HepG2 (cell line): ENCODE results near the gene LMCD1. TPM values are rescaled to one million over a fixed set of nuclear protein-coding genes. Genes with fewer than 3 reads are reported as not detected.

Source experiments
- AKNA ChIP-seq: sonication (generic); formaldehyde crosslinking; IDR thresholded peaks from 2 replicates; pipeline ENCODE4 v1.4.0; 2020; ENCODE audit warnings: missing genetic modification reagents, borderline replicate concordance
- CREB3 ChIP-seq: sonication (generic); formaldehyde crosslinking; IDR thresholded peaks from 2 replicates; pipeline ENCODE4 v1.5.0; 2020; ENCODE audit warnings: missing genetic modification reagents
- GATAD1 ChIP-seq: IDR thresholded peaks from 2 replicates; pipeline ENCODE4 v1.6.1; 2016; ENCODE audit warnings: missing genetic modification reagents, missing compliant biosample characterization
- ISX ChIP-seq: sonication (generic); formaldehyde crosslinking; conservative IDR thresholded peaks from 2 replicates; pipeline ENCODE4 v1.5.0; 2020; ENCODE audit warnings: missing genetic modification reagents
- KDM6A ChIP-seq: IDR thresholded peaks from 2 replicates; pipeline ENCODE4 v1.6.1; 2016; ENCODE audit warnings: low read depth
- PCBP2 ChIP-seq: fragments of 200-400 bp; formaldehyde crosslinking; optimal IDR thresholded peaks from 2 replicates; pipeline ENCODE3; 2018; ENCODE audit warnings: low read length, low read depth; ENCODE audit not compliant: poor library complexity, severe bottlenecking
- RBM39 ChIP-seq: fragments of 200-400 bp; formaldehyde crosslinking; IDR thresholded peaks from one replicate; pipeline ENCODE4 v1.6.1; 2018; ENCODE audit warnings: antibody characterized with exemption, mild to moderate bottlenecking, low read depth, low read length; ENCODE audit not compliant: poor library complexity, severe bottlenecking
- ZBTB39 ChIP-seq: sonication (generic); formaldehyde crosslinking; IDR thresholded peaks from 2 replicates; pipeline ENCODE4 v1.5.0; 2020; ENCODE audit warnings: missing genetic modification reagents
- ZBTB42 ChIP-seq: sonication (generic); formaldehyde crosslinking; IDR thresholded peaks from 2 replicates; pipeline ENCODE4 v1.5.0; 2020; ENCODE audit warnings: mild to moderate bottlenecking, missing genetic modification reagents
- ZNF253 ChIP-seq: sonication (generic); formaldehyde crosslinking; IDR thresholded peaks from 2 replicates; pipeline ENCODE4 v1.8.0; 2022; ENCODE audit warnings: mild to moderate bottlenecking, missing genetic modification reagents, borderline replicate concordance
- ZNF280B ChIP-seq: sonication (generic); formaldehyde crosslinking; IDR thresholded peaks from 2 replicates; pipeline ENCODE4 v1.5.0; 2020; ENCODE audit warnings: missing genetic modification reagents, mild to moderate bottlenecking, borderline replicate concordance
- ZNF451 ChIP-seq: sonication (generic); formaldehyde crosslinking; IDR thresholded peaks from 2 replicates; pipeline ENCODE4 v1.5.0; 2020; ENCODE audit warnings: mild to moderate bottlenecking, missing genetic modification reagents
- polyA plus RNA-seq, 8 experiments: library from polyadenylated mRNA; depleted of rRNA in 3 of 8; stranded (reverse) in 7 of 8; unstranded in 1 of 8; fragments of >200 nt; fragmentation: Illumina TruSeq in 4 of 8; extraction: Trizol in 4 of 8; gene quantifications; 2 replicates each; pipeline versions ENCODE4 v1.2.1 to v1.2.3, GENCODE V29; 2011 to 2016; ENCODE audit warnings: low read depth in 4 of 8, missing spikeins in 1 of 8, mixed read lengths in 1 of 8; ENCODE audit not compliant: insufficient read depth in 1 of 8
- total RNA-seq, 5 experiments: library from RNA; depleted of rRNA; stranded (reverse); fragments of >200 nt; fragmentation: Illumina TruSeq; extraction: Trizol; gene quantifications; 2 replicates each; pipeline ENCODE4 v1.2.3, GENCODE V29; 2016; ENCODE audit warnings: low read depth in 1 of 5
- TF ChIP-seq, protein P1 (sequence below): sonication (generic); formaldehyde crosslinking; IDR thresholded peaks from 2 replicates; pipeline ENCODE4 v1.5.0; 2020; ENCODE audit warnings: mild to moderate bottlenecking, missing genetic modification reagents, borderline replicate concordance

LMCD1 gene
- total and polyA plus RNA-seq, 2 of the 13 experiments (the other 11 are each of a cell fraction or from before 2014, with no cell fraction given): 6.2 to 7.1 TPM

- TF ChIP-seq, protein P1, sequence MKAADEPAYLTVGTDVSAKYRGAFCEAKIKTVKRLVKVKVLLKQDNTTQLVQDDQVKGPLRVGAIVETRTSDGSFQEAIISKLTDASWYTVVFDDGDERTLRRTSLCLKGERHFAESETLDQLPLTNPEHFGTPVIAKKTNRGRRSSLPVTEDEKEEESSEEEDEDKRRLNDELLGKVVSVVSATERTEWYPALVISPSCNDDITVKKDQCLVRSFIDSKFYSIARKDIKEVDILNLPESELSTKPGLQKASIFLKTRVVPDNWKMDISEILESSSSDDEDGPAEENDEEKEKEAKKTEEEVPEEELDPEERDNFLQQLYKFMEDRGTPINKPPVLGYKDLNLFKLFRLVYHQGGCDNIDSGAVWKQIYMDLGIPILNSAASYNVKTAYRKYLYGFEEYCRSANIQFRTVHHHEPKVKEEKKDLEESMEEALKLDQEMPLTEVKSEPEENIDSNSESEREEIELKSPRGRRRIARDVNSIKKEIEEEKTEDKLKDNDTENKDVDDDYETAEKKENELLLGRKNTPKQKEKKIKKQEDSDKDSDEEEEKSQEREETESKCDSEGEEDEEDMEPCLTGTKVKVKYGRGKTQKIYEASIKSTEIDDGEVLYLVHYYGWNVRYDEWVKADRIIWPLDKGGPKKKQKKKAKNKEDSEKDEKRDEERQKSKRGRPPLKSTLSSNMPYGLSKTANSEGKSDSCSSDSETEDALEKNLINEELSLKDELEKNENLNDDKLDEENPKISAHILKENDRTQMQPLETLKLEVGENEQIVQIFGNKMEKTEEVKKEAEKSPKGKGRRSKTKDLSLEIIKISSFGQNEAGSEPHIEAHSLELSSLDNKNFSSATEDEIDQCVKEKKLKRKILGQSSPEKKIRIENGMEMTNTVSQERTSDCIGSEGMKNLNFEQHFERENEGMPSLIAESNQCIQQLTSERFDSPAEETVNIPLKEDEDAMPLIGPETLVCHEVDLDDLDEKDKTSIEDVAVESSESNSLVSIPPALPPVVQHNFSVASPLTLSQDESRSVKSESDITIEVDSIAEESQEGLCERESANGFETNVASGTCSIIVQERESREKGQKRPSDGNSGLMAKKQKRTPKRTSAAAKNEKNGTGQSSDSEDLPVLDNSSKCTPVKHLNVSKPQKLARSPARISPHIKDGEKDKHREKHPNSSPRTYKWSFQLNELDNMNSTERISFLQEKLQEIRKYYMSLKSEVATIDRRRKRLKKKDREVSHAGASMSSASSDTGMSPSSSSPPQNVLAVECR (CRISPR knock-in tag): no peak; the same call in 1 of the 2 replicates
- TF ChIP-seq KDM6A (CRISPR knock-in tag) (0 out of 2 replicates have a peak, but pooled peaks have one; percentile 35), ISX (CRISPR knock-in tag) (no peak), ZBTB39 (CRISPR knock-in tag) (no peak), AKNA (CRISPR knock-in tag) (no peak), PCBP2 (no peak), ZNF280B (CRISPR knock-in tag) (no peak), GATAD1 (CRISPR knock-in tag) (0 out of 2 replicates have a peak, but pooled peaks have one; percentile 42), CREB3 (CRISPR knock-in tag) (no peak), ZBTB42 (CRISPR knock-in tag) (no peak), ZNF451 (CRISPR knock-in tag) (no peak), ZNF253 (CRISPR knock-in tag) (no peak), RBM39 (no peak)
Measured at GRCh38 chr3:8486936-8487335, 14.7 kb upstream of the LMCD1 start (continued).
